ENCODE measurements around the gene METTL3.

Gene METTL3

DNA sequence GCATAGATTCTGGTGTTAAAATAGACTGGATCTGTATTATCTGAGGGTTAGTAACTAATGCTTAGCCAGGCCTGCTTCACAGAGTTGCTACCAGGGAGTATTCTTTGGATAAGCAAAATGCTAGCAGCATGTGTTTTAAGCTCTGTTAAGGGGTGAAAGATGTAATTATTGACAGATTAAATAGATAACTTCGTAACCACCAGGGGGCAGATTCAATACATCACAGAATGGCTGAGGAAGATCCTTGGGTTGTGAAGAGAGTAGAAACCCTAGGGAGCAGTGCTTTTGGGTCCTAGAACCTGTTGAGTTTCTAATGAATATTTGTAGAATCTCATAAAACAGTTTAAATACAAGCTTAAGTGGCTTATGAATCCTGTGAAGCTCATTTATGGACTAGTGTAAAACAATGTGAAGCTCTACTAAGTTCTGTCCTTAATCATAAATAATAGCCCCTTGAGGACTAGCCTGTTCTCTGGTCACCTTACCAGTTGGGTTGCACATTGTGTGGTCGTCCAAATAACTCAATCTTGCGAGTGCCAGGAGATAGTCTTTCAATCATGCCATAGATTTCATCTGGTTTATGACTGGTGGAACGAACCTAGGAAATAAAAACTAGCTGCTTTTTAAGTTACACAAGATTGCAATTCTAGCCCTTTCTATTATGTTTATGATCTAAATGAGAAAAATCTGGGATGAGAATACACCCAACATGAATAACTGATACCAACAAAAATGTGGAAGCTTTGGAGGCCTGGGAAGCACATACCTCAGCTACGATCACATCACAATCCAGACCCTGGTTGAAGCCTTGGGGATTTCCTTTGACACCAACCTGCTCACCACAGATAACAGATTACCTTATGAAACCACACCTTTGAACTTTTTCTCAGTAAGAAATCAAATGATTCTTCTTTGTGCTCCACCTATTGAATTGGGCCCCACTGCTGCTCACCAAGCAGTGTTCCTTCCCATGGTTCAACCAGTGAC lies 12.3 kb downstream of the METTL3 start:
- in situ Hi-C loops (cut with HindIII; ENCODE audit: low pct_ligation_motif_present, low pct_unique_long_range_greater_than_20kb, low sequenced_read_pairs): no loop called here
- peak; percentile 61 for DNase-seq

DNA sequence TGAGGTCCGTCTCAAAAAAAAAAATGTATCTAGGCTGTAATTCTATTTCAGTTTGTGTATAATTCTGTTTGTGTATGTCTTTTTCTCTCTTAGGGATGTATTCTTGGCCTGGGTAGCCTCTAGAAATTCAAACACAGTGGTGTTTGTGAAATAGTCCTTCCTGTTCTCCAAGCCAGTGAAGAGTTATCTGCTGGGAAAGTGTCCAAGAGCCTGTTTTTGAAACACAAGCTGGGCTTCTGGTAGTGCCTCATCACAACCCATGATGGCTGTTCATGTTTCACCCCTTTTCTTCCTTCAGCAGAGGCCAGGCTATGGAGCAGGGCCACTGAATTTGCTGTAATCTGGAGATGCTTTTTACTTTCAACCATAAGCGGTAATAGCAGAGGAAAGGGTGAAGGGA lies 14.7 kb downstream of the METTL3 start:
- in situ Hi-C loops (cut with HindIII; ENCODE audit: low pct_ligation_motif_present, low pct_unique_long_range_greater_than_20kb, low sequenced_read_pairs): no loop called here
- no peak for DNase-seq

DNA sequence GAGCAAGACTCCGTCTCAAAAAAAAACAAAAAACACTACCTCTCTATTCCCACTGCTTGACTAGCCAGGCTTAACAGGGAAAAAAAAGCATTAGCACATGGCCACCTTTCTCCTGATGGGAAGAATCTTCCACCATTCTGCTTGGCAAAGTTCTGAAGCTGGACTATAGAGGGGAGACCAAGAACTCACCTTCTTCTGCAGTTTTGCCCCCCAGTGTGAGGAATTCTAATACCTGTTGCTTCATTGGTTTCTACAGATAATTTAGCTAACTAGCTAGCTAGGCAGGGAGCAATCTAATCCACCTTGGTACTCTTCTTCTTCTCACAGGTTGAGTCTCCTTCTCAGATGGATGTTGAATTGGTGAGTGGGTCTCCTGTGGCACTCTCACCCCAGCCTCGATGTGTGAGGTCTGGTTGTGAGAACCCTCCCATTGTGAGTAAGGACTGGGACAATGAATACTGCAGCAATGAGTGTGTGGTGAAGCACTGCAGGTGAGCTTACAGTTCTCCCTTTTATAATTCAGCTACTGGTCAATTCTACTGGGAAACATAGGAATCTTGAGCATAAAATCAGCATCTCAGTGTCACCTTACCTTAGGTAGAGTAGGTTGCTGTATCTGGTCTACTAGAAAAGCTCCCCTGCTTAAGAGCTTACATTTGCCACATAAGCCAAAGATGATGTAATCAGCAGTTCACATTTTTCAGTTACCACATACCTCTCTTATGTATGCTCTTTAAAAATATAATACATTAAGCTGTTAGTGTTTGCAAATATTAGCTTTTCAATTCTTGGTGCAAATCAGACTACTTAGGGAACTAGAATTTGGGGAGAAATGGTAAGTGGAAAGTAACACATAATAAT lies 16.0 kb downstream of the METTL3 start:
- in situ Hi-C loops (cut with HindIII; ENCODE audit: low pct_ligation_motif_present, low pct_unique_long_range_greater_than_20kb, low sequenced_read_pairs): no loop called here
- no peak for DNase-seq

DNA sequence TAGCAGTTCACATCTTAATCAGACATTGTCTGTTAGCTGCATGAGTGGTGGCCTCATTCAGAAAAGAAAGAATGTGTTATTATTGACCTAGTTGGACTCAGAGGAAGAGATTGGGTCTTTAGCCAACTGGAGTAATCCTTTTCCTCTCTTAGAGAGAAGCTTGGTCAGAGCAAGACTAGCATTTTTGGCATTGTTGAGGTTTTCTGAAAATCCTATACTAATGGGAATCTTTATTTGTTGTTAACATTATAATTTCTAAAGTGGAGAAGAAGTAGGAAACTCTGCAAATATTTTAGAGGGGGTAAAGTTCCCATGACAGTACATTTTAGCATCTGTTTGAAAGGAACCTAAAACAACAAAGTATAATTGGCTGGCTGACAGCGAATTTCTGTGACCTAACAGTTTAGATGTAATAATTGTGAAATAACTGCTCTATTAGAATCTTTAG lies 24.5 kb downstream of the METTL3 start:
- in situ Hi-C loops (cut with HindIII; ENCODE audit: low pct_ligation_motif_present, low pct_unique_long_range_greater_than_20kb, low sequenced_read_pairs): no loop called here
- DNase-seq: no peak

DNA sequence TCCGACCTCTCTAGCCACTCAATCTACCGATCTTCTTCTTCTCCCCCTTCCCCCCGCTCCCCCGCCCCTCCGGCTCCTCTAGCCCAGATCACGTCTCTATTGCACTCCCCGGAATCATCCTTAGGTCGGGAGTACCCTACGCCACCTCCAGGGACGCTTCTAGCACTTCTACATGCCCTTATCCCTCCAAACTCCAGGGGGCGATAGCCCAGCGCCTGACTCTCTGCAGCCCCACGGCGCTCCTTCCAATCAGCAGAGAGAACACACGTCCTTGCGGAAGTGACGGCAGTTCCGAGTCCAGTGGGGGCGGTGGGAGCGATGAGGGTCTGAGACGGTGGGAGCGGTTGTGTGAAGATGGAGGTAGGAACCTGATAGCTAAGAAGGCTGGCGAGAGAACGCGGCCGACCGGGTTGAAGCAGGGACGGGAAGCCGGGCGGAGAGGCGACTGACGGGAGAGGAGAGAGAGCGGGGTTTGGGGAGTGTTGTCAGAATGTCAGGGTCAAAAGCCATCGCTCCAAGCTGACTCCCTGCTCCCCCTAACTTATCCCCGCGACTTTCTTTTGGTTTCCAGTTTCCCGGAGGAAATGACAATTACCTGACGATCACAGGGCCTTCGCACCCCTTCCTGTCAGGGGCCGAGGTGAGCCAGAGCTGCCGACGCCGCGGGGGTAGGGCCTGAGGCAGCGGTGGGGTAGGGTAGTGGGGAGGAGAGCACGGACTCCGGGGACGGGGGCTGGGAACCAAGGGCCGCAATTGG lies 34.0 kb downstream of the METTL3 start, which contains the start of the genes RAB2B and TOX4:
RAB2B (minus strand) TSS at position 35 of the 757 bp plus-strand sequence. CDS start 87 bp downstream, outside the sequence.
TOX4 (plus strand) TSS at position 271 of the 757 bp plus-strand sequence; CDS start at position 355, 84 bp downstream.
- peak; percentile 97 for DNase-seq
- in situ Hi-C loops (cut with HindIII; ENCODE audit: low pct_ligation_motif_present, low pct_unique_long_range_greater_than_20kb, low sequenced_read_pairs): no loop called here

DNA sequence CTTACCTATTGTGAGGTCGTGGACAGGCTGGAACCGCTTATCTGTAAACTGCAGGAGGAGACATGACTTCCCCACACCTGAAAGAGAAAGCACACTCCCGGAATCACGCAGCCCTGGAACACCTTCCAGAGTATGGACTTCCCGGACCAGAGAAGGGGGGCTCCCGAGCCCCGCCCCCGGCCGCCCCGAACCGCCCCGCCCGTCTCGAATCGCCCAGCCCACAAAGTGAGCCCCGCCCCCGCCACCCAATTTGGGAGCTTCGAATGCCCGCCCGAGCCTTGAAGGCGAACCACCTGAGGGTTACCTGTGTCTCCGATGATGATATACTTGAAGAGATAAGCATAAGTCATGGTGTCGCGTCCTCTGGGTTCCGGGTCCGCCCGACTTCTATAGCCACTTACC lies 34.6 kb downstream of the METTL3 start:
- in situ Hi-C loops (cut with HindIII; ENCODE audit: low pct_ligation_motif_present, low pct_unique_long_range_greater_than_20kb, low sequenced_read_pairs): no loop called here
- DNase-seq: peak; percentile 78

DNA sequence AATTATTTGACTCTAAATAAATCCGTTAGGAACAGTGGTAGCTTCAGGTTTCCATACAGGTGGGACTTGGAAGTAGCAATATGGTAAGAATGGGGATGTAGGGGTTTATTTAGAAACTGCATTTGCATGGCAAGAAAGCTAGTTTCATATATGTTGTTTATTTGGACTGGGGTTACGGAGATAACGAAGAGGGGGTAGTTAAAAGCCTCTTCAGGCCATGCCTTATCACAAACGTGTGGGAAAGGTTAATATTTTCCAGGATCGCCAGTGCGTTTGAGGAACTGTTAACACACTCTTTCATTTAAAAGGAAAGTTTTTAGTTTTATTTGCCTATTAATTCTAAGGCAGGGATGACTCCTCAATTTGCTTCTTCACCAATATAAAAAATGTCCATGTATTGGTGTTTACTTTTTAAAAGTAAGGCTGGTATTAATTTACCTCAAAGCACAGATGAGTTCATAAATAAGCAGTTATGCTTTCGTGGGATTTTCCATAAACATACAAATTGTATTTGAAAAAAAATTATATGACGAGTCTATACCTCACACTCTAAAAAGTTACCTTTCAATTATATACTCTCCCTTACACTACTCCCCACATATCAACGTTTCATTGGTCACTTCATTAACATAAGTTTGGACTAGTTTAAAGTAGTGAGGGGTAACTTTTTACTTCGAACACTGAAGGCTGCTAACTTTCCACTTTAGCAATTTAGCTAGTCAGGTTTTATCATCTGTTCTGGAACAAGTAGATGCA lies 35.2 kb downstream of the METTL3 start:
- DNase-seq: no peak
- in situ Hi-C loops (cut with HindIII; ENCODE audit: low pct_ligation_motif_present, low pct_unique_long_range_greater_than_20kb, low sequenced_read_pairs): no loop called here

DNA sequence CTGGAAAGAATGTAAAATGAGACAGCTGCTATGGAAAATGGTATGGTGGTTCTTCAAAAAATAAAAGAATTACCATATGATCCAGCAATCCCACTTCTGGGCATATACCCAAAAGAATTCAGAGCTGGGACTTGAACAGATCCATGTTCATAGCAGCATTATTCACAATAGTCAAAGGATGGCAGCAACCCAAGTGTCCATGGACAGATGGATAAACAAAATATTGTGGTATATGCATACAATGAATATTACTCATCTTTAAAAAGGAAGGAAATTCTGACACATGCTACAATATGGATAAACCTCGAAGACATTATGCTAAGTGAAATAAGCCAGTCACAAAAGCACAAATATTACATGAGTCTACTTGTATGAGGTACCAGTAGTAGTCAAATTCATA lies 43.5 kb downstream of the METTL3 start:
- in situ Hi-C loops (cut with HindIII; ENCODE audit: low pct_ligation_motif_present, low pct_unique_long_range_greater_than_20kb, low sequenced_read_pairs): no loop called here
- DNase-seq: no peak

DNA sequence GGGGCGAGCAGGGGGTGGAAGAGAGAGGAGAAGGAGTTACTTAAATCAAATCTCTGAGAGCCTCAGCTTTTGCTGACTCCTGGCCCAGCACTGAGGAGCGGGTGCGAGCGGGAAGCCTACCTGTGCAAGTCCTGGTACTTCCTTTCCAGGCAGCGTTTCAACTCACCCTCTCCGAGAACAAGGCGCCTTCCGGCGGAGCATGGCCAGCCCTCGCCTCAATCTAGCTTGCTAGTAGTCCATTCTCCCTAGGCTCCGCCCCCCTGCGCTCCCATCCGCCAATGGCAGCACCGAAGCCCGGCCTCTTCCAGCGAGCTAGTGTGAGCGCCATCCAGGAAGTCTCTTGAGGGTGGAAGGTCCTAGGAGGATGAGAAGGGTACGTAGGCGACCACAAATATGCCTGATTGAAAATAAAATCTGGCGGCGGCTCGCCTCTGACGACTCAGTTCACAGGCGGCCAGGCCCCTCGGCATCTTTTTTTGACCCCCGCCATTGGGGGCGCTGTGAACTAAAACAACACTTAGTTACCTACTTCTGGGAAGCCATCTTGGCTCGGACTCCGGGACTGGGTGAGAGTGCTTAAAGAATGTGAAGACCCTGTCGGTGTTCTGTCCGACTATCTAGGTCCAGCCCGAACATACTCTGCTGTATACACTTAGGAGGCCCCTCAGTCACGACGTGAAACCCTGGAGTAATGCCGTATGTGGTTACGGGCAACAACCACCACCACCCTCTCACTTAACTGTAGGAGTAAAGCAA lies 55.0 kb downstream of the METTL3 start, which contains the start of gene CHD8:
CHD8 (minus strand) TSS at position 212 of the 756 bp plus-strand sequence. CDS start 24,480 bp downstream, outside the sequence.
- DNase-seq: peak; percentile 99
- in situ Hi-C loops (cut with HindIII; ENCODE audit: low pct_ligation_motif_present, low pct_unique_long_range_greater_than_20kb, low sequenced_read_pairs): no loop called here

DNA sequence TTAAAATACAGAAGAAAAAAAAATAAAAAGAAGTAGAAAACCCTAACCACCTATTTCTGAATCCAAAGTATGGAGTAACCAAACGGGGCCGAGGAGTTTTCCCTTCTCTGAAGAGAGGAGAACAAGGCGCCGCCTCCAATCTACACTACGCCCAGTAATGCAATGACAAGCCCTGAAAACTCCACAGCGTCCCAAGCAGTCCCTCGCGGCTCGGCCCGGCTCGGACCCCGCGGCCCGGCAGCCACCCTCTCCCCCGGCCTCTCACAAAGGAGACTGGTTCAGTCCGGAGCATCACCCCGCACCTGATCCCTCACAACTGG lies 55.6 kb downstream of the METTL3 start:
- in situ Hi-C loops (cut with HindIII; ENCODE audit: low pct_ligation_motif_present, low pct_unique_long_range_greater_than_20kb, low sequenced_read_pairs): no loop called here
- DNase-seq: peak; percentile 19

DNA sequence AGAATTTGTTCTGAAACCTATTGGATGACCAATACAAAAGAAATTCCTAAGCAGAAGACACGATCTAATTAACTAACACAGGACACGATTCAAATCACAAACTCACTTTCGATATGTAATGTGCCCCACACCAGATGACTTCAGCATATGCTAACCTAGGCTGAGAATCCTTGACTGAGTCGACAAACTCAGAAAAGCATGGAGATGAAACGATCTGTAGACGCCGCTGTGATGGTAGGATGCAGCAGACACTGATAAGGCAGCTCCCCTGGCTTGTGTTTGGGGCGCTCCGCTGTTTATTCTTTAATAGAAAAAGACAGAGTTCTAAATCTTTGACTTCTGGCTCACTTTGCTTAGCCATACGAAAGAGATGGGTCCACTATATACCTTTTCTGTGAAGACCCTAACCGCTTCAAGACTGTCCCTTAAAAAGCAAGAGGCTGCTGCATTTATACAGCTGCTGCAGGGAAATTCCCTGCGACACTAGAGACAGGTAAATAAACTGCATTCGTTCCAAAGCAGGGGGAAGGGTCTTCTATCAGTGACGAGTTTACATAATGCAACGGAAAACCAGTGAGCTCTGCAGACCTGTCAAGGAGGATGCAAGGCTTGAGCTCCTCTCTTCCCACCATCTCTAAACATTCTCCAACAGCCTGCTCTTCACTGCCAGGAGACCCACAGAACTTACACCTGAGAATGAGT lies 56.1 kb downstream of the METTL3 start:
- peak; percentile 12 for DNase-seq
- in situ Hi-C loops (cut with HindIII; ENCODE audit: low pct_ligation_motif_present, low pct_unique_long_range_greater_than_20kb, low sequenced_read_pairs): no loop called here

DNA sequence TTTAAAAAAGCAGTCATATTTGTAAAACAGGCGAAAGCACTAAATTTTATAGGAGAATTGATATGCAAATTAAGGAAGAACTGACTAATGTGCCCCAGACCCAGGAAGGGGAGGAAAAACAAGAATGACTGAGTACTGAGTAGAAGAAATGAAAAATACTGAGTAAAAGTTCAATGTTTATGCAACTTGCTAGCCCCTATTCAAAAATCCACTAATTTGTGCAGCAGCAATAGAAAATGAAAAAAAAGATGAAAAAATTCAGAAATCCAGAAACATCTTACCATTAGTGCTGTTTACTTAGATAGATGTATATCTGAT lies 61.3 kb downstream of the METTL3 start:
- DNase-seq: no peak
- in situ Hi-C loops (cut with HindIII; ENCODE audit: low pct_ligation_motif_present, low pct_unique_long_range_greater_than_20kb, low sequenced_read_pairs): no loop called here
